ENCODE measurements around the gene TEKTIP1.

TEKTIP1 gene

DNA sequence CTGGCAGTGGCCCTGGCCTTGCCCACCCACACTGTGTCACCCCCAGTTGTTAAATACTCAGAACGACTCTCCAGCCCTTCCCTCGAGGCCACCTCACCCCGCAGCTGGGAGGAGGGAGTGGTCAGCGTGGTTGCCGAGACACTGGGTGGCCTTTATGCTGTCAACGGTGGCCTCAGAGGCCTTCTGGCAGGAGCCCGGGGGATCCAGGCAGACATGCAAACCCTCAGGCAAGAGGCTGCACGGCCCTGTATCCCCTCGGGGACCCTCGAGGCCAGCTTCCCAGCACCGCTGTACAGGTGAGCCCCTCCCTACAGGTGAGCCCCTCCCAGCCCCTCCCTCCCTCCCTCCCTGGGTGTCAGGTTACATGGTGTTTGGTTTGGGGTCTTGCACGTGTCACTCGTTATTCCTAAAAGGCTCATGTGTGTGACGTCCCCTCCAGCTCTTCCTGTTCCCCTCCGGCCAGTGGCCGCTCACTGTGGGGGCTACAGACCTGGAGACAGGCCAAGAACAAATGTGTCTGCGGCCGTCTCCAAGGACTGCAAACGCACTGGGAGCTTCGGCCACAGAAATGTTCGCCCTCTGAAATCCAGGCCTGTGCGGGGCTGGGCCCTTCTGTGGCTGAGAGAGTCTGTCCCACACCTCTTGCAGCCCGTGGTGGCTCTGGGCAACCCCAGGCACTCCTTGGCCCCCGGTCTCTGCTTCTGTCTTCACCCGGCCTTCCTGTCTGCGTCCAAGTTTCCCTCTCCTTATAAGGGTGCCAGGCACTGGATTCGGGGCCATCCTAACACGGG lies at the start of gene TEKTIP1:
TEKTIP1 (plus strand) TSS at position 210 of the 791 bp plus-strand sequence; CDS start at position 214, 4 bp downstream.
- no peak for FAIRE-seq

- no peak for FAIRE-seq
These were observed 47.4 kb upstream of the TEKTIP1 start for GRCh38 chr19:3491396-3492119.

GRCh38 chr19:3492131-3492839 lies 46.7 kb upstream of the TEKTIP1 start:
- FAIRE-seq: no peak

DNA sequence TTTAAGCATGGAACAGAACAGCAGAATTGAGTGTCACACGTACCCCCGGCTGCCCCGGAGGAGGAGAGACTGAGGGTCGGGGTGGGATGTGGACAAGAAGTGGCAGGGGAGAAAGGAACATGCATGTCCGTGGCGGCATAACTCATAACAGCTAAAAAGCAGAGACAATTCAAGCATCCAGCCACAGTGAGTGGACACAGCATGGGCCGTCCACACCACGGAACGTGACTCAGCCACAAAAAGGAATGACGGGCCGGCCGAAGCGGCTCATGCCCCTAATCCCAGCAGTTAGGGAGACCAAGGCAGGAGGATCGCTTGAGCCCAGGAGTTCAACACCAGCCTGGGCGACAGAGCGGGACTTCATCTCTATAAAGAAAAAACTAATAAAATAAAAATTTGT lies 46.1 kb upstream of the TEKTIP1 start:
- FAIRE-seq: no peak

DNA sequence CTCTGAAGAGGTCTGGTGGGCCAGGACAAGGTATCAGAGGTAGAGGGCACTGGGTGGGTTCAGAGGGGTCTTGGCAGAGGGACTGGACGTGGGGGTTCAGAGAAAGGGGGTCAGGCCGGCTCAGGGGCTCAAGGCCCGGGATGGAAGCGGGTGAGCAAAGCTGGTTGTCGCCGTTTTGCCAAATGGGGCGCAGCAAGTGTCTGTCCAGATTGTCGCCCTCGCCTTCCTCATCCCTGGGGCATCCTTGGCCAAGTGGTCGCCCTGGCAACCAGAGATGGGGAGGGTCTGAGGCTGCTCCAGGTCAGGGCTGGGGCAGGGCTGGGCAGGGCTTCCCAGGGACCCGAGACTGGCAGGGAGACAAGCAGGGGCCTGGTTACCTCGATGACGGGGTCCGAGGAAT lies 45.3 kb upstream of the TEKTIP1 start:
- no peak for FAIRE-seq

DNA sequence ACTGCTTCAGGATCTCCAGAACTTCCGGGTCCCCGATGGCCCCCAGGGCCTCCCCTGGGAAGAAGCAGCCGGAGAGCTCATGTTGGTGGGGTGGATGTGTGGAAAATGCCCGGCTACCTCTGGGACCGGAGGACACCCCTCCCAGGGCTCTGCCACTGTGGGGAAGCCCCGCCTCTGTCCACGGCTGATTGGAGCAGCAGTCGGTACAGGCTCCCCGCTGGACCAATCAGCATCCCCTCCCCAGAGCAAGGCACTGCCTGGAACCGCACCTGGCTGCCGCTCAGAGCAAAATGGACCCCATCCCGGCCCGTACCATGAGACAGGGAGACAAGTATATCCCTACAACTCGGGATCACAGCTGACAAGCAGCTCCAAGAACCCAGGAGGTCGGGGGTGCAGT lies 44.9 kb upstream of the TEKTIP1 start:
- no peak for FAIRE-seq

DNA sequence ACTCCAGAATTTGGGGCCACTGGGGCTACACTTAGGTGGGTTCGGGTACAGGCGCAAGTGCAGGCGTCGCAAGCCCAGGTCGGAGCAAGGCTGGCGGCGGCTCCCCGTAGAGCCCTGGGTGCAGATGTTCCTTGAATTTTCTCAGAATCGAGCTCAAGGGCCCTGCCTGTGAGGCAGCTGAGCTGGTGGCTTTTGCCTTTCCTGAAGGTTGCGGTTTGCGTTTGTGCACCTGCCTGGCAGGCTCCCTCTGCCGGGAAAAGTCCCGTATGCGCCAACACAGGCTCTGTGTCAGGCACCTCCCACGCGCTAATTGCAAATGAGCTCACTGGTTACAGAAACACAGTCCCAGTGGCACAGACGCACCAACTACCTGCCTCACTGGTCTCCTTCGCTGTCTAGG lies 44.4 kb upstream of the TEKTIP1 start:
- FAIRE-seq: no peak

GRCh38 chr19:3496392-3497273 lies 42.3 kb upstream of the TEKTIP1 start:
- no peak for FAIRE-seq

- FAIRE-seq: no peak
These were observed 41.0 kb upstream of the TEKTIP1 start for GRCh38 chr19:3497757-3498520.

GRCh38 chr19:3499738-3500428 lies 39.1 kb upstream of the TEKTIP1 start:
- no peak for FAIRE-seq

GRCh38 chr19:3500429-3501101 lies 38.4 kb upstream of the TEKTIP1 start, which contains the start of gene DOHH:
TSS of gene DOHH (minus strand) at chr19:3500674. CDS start at chr19:3496814, 3,860 bp downstream.
- no peak for FAIRE-seq

DNA sequence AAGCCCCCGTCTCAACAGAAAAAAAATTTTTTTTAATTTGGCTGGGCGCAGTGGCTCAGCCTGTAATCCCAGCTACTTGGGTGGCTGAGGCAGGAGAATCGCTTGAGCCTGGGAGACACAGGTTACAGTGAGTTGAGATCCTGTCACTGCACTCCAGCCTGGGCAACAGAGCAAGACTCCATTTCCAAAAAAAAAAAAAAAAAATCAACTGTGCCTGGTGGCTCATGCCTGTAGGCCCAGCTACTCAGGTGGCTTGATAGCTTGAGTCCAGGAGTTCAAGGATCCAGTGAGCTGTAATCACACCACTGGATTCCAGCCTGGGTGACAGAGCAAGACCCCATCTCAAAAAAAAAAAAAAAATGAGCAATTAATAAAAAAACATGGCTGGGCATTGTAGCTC lies 37.2 kb upstream of the TEKTIP1 start:
- no peak for FAIRE-seq

GRCh38 chr19:3503036-3503572 lies 35.9 kb upstream of the TEKTIP1 start:
- no peak for FAIRE-seq

GRCh38 chr19:3504735-3505134 lies 34.2 kb upstream of the TEKTIP1 start:
- no peak for FAIRE-seq

GRCh38 chr19:3505598-3506383 lies 33.2 kb upstream of the TEKTIP1 start, which contains the start of gene FZR1:
TSS of gene FZR1 (plus strand) at chr19:3506311. CDS start at chr19:3522990, 16,679 bp downstream.
- no peak for FAIRE-seq

- FAIRE-seq: no peak
These were observed 32.3 kb upstream of the TEKTIP1 start for GRCh38 chr19:3506384-3507340.

- no peak for FAIRE-seq
These were observed 31.4 kb upstream of the TEKTIP1 start for GRCh38 chr19:3507371-3508120.

Measured in colon (tissue), 2 donors.